HCT116 (cell line): ENCODE measurements around the gene TDO2. TPM values are rescaled to one million over a fixed set of nuclear protein-coding genes. Genes with fewer than 3 reads are reported as not detected.

Experiments used
- ATAC-seq: fragments of 200-7000 bp; cut with Tn5 transposase; 2 replicates; pipeline ENCODE4 v1.9.1; 2020; ENCODE audit warnings: mild to moderate bottlenecking, moderate library complexity
- BruUV-seq: library from RNA; stranded (reverse); fragments of 400-500 nt; replicated peaks from 2 replicates; lab custom pipeline; 2021; lab: Mats Ljungman, UMichigan
- CTCF ChIA-PET: fragments of 300-600 bp; sonication (Branson Sonifier 250); formaldehyde crosslinking; loops from one replicate; lab custom pipeline; 2021; ENCODE audit warnings: antibody characterized with exemption; lab: Charles Lee
- POLR2A ChIA-PET: fragments of 300-600, 350-600 bp; sonication (Branson Sonifier 250); formaldehyde crosslinking; loops from one replicate; lab custom pipeline; 2021; ENCODE audit warnings: antibody characterized with exemption; lab: Charles Lee
- RAD21 ChIA-PET, 2 experiments: fragments of 300-600 bp; sonication (Branson Sonifier 250); formaldehyde crosslinking; loops; one replicate each; lab custom pipeline; 2023; ENCODE audit warnings: low total read pairs in 2 of 2; ENCODE audit not compliant: uncharacterized antibody in 2 of 2, unreplicated experiment in 2 of 2, low non-redundant PET in 1 of 2; lab: Charles Lee
- DNase-seq: peaks from one replicate; pipeline ENCODE4 v3.0.0-alpha.2; 2010; ENCODE audit warnings: low read depth, low spot score
- H2AFZ ChIP-seq: fragments of 200-600 bp; shearing (Covaris generic), sonication (generic); 2 replicates; pipeline ENCODE4 v1.6.1; 2017; ENCODE audit warnings: low read depth, mixed run types, mixed read lengths, antibody characterized with exemption, low read length; ENCODE audit not compliant: poor library complexity, severe bottlenecking
- H3K27ac ChIP-seq: 2 replicates; pipeline ENCODE4 v1.5.1; 2012; ENCODE audit warnings: low read depth, low read length
- H3K27me3 ChIP-seq: fragments of 200-600 bp; sonication (generic); 2 replicates; pipeline ENCODE4 v1.6.1; 2016; ENCODE audit warnings: mixed run types, low read length, mixed read lengths; ENCODE audit not compliant: insufficient read depth
- H3K36me3 ChIP-seq, 2 experiments: fragments of 200-500 bp in 1 of 2; fragments of 200-600 bp in 1 of 2; sonication (Bioruptor generic) in 1 of 2; sonication (generic) in 1 of 2; 2 replicates each; pipeline versions ENCODE4 v1.5.1 to v1.6.1; 2014 to 2016; ENCODE audit warnings: low read length in 2 of 2, inconsistent platforms in 1 of 2, mixed read lengths in 1 of 2, mixed run types in 1 of 2; ENCODE audit not compliant: insufficient read depth in 2 of 2, control insufficient read depth in 1 of 2
- H3K4me1 ChIP-seq, 2 experiments: fragments of 200-600 bp in 1 of 2; sonication (generic) in 1 of 2; 2 replicates each; pipeline versions ENCODE4 v1.5.1 to v1.6.1; 2012 to 2017; ENCODE audit warnings: low read length in 2 of 2, inconsistent platforms in 1 of 2, mild to moderate bottlenecking in 1 of 2, mixed read lengths in 1 of 2, mixed run types in 1 of 2, moderate library complexity in 1 of 2; ENCODE audit not compliant: insufficient read depth in 2 of 2, control insufficient read depth in 1 of 2
- H3K4me2 ChIP-seq: fragments of 200-600 bp; sonication (generic); 2 replicates; pipeline ENCODE4 v1.6.1; 2017; ENCODE audit warnings: mixed run types, low read length, mixed read lengths
- H3K4me3 ChIP-seq, 2 experiments: fragments of 200-600 bp in 1 of 2; sonication (generic) in 1 of 2; replicated peaks in 1 of 2; 2 replicates each; pipeline ENCODE4 v1.5.1; 2011 to 2016; ENCODE audit warnings: low read length in 2 of 2, control low read depth in 1 of 2, low read depth in 1 of 2, mild to moderate bottlenecking in 1 of 2, mixed read lengths in 1 of 2, mixed run types in 1 of 2
- H3K79me2 ChIP-seq: fragments of 200-600 bp; sonication (generic); 2 replicates; pipeline ENCODE4 v1.6.1; 2017; ENCODE audit warnings: mild to moderate bottlenecking, mixed run types, low read length, moderate library complexity, mixed read lengths; ENCODE audit not compliant: insufficient read depth
- H3K9ac ChIP-seq: fragments of 200-600 bp; sonication (generic); 2 replicates; pipeline ENCODE4 v1.6.1; 2016; ENCODE audit warnings: low read length, mixed read lengths
- H3K9me2 ChIP-seq: fragments of 200-600 bp; sonication (generic), shearing (Covaris generic); 2 replicates; pipeline ENCODE4 v1.6.1; 2017; ENCODE audit warnings: mixed run types, mild to moderate bottlenecking, moderate library complexity; ENCODE audit not compliant: insufficient read depth
- H3K9me3 ChIP-seq, 2 experiments: fragments of 200-500 bp in 1 of 2; fragments of 200-600 bp in 1 of 2; sonication (Bioruptor generic) in 1 of 2; sonication (generic) in 1 of 2; 2 replicates each; pipeline ENCODE4 v1.6.1; 2014 to 2017; ENCODE audit warnings: low read length in 2 of 2, mixed read lengths in 2 of 2, inconsistent platforms in 1 of 2, low read depth in 1 of 2, mild to moderate bottlenecking in 1 of 2, mixed run types in 1 of 2, moderate library complexity in 1 of 2; ENCODE audit not compliant: control insufficient read depth in 1 of 2, insufficient read depth in 1 of 2
- H4K20me1 ChIP-seq: fragments of 200-600 bp; sonication (generic), shearing (Covaris generic); 2 replicates; pipeline ENCODE4 v1.6.1; 2017; ENCODE audit warnings: mixed run types, mild to moderate bottlenecking, moderate library complexity; ENCODE audit not compliant: insufficient read depth
- CBX3 ChIP-seq: IDR thresholded peaks from 2 replicates; pipeline ENCODE4 v1.6.1; 2012; ENCODE audit warnings: low read depth
- EGR1 ChIP-seq: IDR thresholded peaks from 2 replicates; pipeline ENCODE4 v1.6.1; 2012; ENCODE audit warnings: low read depth
- FOSL1 ChIP-seq: IDR thresholded peaks from 2 replicates; pipeline ENCODE4 v1.6.1; 2012; ENCODE audit warnings: low read depth
- JUND ChIP-seq: IDR thresholded peaks from 2 replicates; pipeline ENCODE4 v1.6.1; 2012
- SIN3A ChIP-seq: IDR thresholded peaks from 2 replicates; pipeline ENCODE4 v1.6.1; 2012; ENCODE audit warnings: low read depth
- SRF ChIP-seq: IDR thresholded peaks from 2 replicates; pipeline ENCODE4 v1.6.1; 2012; ENCODE audit warnings: low read depth
- TCF7L2 ChIP-seq: IDR thresholded peaks from 2 replicates; pipeline ENCODE4 v1.7.0; 2011; ENCODE audit warnings: borderline replicate concordance, inconsistent platforms; ENCODE audit not compliant: insufficient read depth, insufficient read length; ENCODE audit errors: extremely low read depth
- YY1 ChIP-seq: IDR thresholded peaks from 2 replicates; pipeline ENCODE4 v1.6.1; 2011; ENCODE audit warnings: low read length, low read depth, moderate library complexity, mild to moderate bottlenecking; ENCODE audit not compliant: insufficient replicate concordance; ENCODE audit errors: extremely low read depth
- intact Hi-C: fragments of 100-400 bp; cut with micrococcal nuclease; formaldehyde crosslinking; loops from 2 replicates; pipeline ENCODE4 v1.10.0; 2022
- total RNA-seq: library from RNA; stranded (reverse); gene quantifications from one replicate; pipeline ENCODE4 v1.2.1, GENCODE V29; 2021; ENCODE audit not compliant: unreplicated experiment
- TF ChIP-seq, protein P1 (sequence below): IDR thresholded peaks from 2 replicates; pipeline ENCODE4 v1.6.1; 2012; ENCODE audit warnings: low read depth

TDO2 gene
- total RNA-seq, 1 experiment from 2014 or later = 0.27 TPM

DNA sequence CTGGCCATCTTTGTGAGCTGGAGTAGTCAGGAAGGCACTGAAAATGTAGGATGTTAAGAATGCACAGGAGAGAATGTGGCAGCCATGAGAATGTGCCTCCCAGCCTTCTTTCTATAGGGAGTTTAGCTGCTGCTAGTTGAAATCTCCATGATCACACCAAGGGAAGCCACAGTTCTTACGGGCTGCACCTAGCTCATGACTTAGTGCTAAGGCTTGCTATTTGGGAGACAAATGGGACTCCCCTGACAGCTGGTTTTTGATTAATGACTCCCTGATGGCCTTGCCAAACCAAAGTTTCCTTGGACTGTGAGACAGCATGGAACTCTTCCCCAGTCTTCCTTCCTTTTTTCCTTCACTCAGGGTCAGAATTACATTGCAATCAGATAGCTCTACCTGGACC lies 41.0 kb downstream of the TDO2 start:
- no peaks in the 10 kb centered on the region for H3K79me2 ChIP-seq
- ChIA-PET CTCF (interaction anchor here (0.9 kb wide), 1 partner anchor 8 kb away, joined by 3 read pairs; no protein-coding TSS in a partner anchor), POLR2A (no interaction called here), RAD21 (no interaction called here)
- no peak for ATAC-seq
- H3K4me3 ChIP-seq = no peak overlapping the region
- no peak overlapping the region for H3K27ac ChIP-seq
- no peak overlapping the region for H2AFZ ChIP-seq
- no peak overlapping the region for H3K9ac ChIP-seq
- no peak for DNase-seq
- TF ChIP-seq TCF7L2 (no peak), YY1 (no peak), SIN3A (no peak), SRF (no peak), EGR1 (no peak), JUND (no peak), CBX3 (no peak), FOSL1 (no peak)
- TF ChIP-seq, protein P1, sequence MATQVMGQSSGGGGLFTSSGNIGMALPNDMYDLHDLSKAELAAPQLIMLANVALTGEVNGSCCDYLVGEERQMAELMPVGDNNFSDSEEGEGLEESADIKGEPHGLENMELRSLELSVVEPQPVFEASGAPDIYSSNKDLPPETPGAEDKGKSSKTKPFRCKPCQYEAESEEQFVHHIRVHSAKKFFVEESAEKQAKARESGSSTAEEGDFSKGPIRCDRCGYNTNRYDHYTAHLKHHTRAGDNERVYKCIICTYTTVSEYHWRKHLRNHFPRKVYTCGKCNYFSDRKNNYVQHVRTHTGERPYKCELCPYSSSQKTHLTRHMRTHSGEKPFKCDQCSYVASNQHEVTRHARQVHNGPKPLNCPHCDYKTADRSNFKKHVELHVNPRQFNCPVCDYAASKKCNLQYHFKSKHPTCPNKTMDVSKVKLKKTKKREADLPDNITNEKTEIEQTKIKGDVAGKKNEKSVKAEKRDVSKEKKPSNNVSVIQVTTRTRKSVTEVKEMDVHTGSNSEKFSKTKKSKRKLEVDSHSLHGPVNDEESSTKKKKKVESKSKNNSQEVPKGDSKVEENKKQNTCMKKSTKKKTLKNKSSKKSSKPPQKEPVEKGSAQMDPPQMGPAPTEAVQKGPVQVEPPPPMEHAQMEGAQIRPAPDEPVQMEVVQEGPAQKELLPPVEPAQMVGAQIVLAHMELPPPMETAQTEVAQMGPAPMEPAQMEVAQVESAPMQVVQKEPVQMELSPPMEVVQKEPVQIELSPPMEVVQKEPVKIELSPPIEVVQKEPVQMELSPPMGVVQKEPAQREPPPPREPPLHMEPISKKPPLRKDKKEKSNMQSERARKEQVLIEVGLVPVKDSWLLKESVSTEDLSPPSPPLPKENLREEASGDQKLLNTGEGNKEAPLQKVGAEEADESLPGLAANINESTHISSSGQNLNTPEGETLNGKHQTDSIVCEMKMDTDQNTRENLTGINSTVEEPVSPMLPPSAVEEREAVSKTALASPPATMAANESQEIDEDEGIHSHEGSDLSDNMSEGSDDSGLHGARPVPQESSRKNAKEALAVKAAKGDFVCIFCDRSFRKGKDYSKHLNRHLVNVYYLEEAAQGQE = no peak
- TF ChIP-seq, all 23 proteins: peak for 0
- no peak overlapping the region for H3K4me2 ChIP-seq
- no peaks in the 10 kb centered on the region for H3K36me3 ChIP-seq
- BruUV-seq = no TSS peak
- no peaks in the 10 kb centered on the region for H3K27me3 ChIP-seq
- no peaks in the 10 kb centered on the region for H3K4me1 ChIP-seq
- no peaks in the 10 kb centered on the region for H3K9me2 ChIP-seq
- intact Hi-C loops = no loop called here
- no peaks in the 10 kb centered on the region for H4K20me1 ChIP-seq
- H3K9me3 ChIP-seq = no peaks in the 10 kb centered on the region
